GM23248 (cell line): ENCODE data around the gene TTC23.

Source experiments
- EZH2 ChIP-seq: fragments of 200-600 bp; sonication (generic); IDR thresholded peaks from 2 replicates; pipeline ENCODE4 v1.6.1; 2018; ENCODE audit warnings: antibody characterized with exemption, mild to moderate bottlenecking; ENCODE audit not compliant: insufficient read depth, poor library complexity, severe bottlenecking
- EZH2phosphoT487 ChIP-seq: fragments of 200-600 bp; sonication (generic); IDR thresholded peaks from 2 replicates; pipeline ENCODE4 v1.6.1; 2018; ENCODE audit warnings: antibody characterized with exemption, moderate library complexity, mild to moderate bottlenecking, low read depth; ENCODE audit not compliant: insufficient read depth

- TF ChIP-seq EZH2 (no peak), EZH2phosphoT487 (no peak)
Measured at GRCh38 chr15:99105514-99106341, 143.7 kb downstream of the TTC23 start.
